Hepatocyte (in vitro differentiated cells): Measurements from ENCODE around the gene MLH3.

Experiments used
- EZH2 ChIP-seq: fragments of 200-600 bp; sonication (generic); IDR thresholded peaks from 2 replicates; pipeline ENCODE4 v1.6.1; 2016; ENCODE audit warnings: antibody characterized with exemption, mild to moderate bottlenecking, borderline replicate concordance
- EZH2phosphoT487 ChIP-seq: fragments of 200-600 bp; sonication (generic); IDR thresholded peaks from one replicate; pipeline ENCODE4 v1.6.1; 2018; ENCODE audit warnings: antibody characterized with exemption, mild to moderate bottlenecking, low read depth, moderate library complexity; ENCODE audit not compliant: unreplicated experiment, severe bottlenecking
- TF ChIP-seq, protein P1 (sequence below): fragments of 200-600 bp; sonication (generic); IDR thresholded peaks from 2 replicates; pipeline ENCODE4 v1.5.1; 2016; ENCODE audit warnings: antibody characterized with exemption, mild to moderate bottlenecking; ENCODE audit not compliant: poor library complexity

DNA sequence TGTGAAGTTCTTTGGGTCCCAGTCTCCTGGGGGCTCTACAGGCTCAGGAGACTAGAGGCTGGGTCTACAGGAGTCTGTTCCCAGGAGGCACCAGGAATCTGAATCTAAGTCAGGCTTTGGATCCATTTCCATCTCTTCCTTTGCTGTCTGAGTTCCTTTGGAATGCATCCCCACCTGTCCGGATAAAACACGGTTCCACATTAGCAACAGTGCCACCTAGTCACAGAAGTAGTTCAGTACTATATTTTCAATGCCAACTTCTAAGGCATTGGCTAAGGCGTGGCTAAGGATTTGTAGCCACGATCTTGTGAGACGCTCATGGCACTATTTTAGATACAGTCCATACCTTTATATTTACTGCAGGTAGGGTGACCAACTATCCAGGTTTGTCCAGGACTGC is 33.2 kb upstream of the MLH3 start:
- TF ChIP-seq, protein P1, sequence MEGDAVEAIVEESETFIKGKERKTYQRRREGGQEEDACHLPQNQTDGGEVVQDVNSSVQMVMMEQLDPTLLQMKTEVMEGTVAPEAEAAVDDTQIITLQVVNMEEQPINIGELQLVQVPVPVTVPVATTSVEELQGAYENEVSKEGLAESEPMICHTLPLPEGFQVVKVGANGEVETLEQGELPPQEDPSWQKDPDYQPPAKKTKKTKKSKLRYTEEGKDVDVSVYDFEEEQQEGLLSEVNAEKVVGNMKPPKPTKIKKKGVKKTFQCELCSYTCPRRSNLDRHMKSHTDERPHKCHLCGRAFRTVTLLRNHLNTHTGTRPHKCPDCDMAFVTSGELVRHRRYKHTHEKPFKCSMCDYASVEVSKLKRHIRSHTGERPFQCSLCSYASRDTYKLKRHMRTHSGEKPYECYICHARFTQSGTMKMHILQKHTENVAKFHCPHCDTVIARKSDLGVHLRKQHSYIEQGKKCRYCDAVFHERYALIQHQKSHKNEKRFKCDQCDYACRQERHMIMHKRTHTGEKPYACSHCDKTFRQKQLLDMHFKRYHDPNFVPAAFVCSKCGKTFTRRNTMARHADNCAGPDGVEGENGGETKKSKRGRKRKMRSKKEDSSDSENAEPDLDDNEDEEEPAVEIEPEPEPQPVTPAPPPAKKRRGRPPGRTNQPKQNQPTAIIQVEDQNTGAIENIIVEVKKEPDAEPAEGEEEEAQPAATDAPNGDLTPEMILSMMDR: peak; percentile 31
- TF ChIP-seq EZH2 (no peak), EZH2phosphoT487 (no peak)
